GM21717 (cell line): Measurements from ENCODE around the gene VWA3A.
"Not testable (repeated sequence)": the region's sequence is repeated elsewhere in the genome, so short reads cannot be mapped to it uniquely, and the experiment has no call there.

Experiments used
- ATAC-seq: cut with Tn5 transposase; IDR thresholded peaks from one replicate; pipeline ENCODE4 v1.9.1; 2021; ENCODE audit warnings: mild to moderate bottlenecking, moderate library complexity; ENCODE audit not compliant: unreplicated experiment

VWA3A gene

DNA sequence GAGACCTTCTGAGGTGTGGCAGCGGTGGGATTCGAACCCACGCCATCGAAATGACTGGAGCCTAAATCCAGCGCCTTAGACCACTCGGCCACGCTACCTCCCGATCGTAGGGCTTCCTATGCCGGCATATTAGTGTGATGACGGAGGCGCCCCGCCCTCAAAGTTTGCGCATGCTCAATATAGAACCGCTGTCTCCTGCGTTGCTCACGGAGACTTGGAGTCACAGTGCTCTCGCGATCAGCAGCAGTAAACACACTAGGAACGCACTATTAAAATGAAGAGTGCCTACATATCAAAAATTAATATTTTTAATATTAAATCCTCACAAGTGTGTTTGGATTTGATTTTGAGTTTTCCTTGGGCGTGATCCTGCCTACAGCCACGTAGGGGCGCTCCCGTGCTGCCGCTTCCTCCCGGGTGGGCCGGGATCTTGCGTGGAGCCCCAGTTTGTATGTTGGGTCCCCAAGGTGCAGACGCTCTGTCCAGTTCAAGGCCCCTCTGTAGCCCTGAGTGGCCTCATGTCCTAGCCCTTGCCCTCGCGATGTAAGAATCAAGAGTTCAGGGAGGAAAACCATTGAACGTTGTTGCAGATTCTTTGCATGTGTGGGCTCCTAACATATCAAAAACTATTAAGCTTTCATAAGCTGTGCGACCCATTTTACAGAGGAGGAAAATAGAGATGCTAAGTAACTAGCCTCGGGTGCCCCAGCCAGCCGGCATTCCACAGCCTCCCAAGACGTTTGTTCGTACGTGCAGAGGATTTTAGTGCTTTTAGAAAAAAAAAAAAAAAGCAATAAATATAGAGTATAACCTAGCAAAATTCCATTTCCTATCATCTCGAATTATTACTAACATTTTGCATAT is 103.6 kb downstream of the VWA3A start:
- ATAC-seq: peak; percentile 27

DNA sequence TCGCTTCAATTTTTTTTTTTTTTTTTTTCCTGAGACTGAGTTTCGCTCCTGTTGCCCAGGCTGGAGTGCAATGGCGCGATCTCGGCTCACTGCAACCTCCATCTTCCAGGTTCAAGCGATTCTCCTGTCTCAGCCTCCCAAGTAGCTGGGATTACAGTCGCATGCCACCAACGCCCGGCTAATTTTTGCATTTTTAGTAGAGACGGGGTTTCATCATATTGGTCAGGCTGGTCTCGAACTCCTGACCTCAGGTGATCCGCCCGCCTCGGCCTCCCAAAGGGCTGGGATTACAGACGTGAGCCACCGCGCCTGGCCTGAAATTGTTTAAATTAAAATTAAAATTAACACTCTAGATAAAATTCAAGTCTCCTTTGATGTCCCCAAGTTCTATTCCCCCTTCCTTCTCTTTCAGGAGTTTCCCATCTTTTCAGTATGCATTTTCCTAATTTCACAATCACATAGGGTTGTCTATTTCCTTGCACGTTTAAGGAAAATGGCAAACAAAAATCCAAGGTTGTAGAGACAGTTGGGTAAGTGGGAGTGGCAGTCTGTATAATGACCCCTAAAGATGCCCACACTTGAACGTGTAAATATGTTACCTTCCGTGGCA is 104.3 kb downstream of the VWA3A start:
- ATAC-seq: not testable (repeated sequence)

DNA sequence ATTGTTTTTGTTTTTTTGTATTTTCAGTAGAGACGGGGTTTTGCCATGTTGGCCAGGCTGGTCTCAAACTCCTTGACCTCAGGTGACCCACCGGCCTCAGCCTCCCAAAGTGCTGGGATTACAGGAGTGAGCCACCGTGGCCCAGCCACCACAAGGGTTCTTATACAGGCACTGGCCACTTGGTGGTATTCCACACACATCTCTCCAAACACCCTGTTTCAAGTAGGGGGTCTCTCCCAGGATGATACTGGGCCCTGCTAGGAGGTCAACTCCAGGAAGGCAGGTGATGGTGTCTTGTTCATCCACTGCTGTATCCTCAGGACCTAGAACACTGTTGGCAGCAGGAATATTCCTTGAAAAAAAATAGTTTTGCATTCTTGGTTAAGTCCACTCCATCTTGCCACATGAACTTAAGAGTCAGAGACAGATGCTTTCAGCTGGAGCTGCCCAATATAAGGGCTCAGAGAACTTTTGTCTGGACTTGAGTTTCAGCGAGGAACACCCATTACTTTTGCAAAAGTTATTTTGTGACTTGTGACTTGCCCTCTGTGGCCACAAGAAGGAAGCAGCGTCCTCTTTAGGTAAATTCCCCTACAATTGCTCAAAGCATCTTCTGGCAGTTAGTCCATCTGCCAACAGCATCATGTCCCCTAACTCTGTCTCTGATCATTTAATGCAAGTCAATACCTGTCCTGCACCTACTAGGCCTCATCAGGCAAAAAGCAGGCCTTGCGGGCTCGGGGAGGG is 106.4 kb downstream of the VWA3A start:
- no peak for ATAC-seq

DNA sequence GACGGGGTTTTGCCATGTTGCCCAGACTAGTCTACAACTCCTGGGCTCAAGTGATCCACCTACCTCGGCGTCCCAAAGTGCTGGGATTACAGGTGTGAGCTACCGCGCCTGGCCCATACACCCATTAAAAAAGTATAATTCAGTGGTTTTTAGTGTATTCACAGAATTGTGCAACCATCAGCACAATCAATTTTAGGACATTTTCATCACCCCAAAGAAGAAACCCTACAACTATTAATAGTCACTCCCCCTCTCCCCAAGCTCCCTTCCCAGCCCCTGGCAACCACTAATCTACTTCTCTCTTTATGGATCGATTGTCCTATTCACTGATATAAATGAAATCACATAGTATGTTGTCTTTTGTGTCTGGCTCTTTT is 109.9 kb downstream of the VWA3A start:
- no peak for ATAC-seq

DNA sequence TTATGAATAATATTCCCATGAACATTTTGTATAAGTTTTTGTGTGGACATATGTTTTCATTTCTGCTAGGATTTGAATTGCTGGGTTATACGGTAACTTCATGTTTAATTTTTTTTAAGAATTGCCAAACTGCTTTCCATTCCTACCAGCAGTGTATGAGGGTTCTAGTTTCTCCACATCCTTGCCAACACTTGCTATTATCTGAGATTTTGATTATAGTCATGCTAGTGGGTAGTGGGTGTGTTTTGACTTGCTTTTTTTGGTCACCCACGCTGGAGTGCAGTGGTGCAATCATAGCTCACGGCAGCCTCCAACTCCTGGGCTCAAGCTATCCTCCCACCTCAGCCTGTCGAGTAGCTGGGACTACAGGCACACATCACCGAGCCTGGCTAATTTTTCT is 110.8 kb downstream of the VWA3A start:
- no peak for ATAC-seq

DNA sequence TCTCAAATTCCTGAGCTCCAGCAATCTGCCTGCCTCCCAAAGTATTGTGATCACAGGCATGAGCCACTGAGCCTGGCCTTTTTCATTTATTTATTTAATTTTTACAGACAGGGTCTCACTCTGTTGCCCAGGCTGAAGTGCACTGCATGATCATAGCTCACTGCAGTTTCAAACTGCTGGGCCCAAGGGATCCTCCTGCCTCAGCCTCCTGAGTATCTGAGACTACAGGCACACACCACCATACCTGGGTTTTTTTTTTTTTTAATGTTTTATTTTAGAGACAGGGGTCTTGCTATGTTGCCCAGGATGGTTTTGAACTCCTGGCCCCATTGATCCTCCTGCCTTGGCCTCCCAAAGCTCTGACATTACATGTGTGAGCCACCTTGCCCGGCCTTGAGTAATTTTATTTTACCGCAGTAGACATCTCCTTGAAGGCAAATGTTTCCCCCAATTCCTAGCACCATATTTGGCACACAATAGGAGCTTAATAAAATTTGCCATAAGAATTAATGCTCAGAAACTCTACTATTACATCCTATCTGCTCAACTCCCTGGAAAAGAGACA is 111.8 kb downstream of the VWA3A start:
- ATAC-seq: no peak

DNA sequence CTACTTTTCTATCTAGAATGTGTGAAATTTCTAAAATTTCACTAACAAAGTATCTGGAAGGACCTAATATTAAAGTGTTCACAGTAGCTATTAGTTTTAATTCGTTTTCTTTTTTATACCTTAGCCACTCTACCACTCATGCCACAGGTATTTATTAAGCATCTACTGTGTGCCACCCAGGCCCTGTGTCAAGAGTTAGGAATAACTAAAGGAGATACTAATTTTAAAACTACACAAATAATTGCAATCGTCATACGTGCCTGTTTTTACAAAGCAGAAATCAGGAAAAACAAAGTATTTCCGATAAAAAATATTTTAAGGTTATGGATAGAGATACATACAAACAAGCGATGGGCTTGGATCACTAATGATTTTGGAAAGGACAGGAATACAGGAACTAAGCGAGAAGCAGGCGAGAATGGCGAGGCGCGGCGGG is 113.3 kb downstream of the VWA3A start:
- no peak for ATAC-seq

DNA sequence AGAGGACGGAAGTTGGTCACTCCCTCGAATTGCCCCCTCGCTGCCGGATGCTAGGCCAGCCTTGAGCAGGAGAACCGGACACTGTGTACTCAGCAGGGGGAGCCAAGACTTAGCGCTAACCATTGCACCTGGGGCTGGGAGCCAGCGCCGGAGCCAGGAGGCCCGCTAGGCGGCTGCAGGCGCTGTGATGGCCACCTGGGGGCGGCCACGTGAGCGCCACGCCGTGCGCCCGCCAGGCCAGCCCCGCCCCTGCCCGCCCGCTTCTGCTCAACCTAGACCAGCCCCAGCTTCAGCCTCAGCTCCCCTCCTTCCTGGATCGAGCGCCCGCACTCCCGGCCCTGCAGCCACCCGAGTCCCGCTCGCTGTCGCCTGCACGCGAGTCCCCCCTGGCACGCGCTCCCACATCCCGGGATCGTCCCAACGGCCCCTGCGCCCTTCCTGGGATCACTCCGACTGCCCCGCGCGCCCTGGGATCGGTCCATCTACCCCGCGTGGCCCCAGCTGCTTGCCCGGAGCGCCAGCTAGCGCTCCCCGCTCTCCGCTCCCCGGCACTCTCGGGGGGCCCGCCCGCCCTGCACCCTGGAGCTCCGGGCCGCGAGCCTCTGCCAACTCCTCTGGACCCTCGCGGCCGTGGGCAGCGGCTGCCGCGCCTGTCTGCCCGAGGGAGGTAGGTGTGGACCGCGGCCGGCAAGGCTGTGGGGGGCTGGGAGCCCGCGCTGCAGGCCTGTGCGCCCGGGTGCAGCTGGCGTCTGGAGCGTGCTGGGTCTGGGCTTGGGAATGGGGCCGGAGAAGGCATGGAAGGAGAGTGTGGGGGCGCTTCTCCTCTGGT is 113.9 kb downstream of the VWA3A start, which contains the start of gene EEF2K:
TSS of gene EEF2K (plus strand) at position 266 of the 829 bp plus-strand sequence. CDS start 19,452 bp downstream, outside the sequence.
- peak; percentile 71 for ATAC-seq
